ENCODE results near the gene TCF4.

TCF4 gene

GRCh38 chr18:55529581-55529980 is 58.4 kb downstream of the TCF4 start:
- H3K4ac ChIP-seq (ENCODE audit: low read depth, low read length) = no peak overlapping the region
- H4K12ac ChIP-seq (ENCODE audit: low read depth, low read length) = no peak overlapping the region
- no peak overlapping the region for H2BK12ac ChIP-seq (ENCODE audit: low read length)
- H3K27ac ChIP-seq (ENCODE audit: low read depth, low read length) = no peak overlapping the region
- no peak overlapping the region for H3K18ac ChIP-seq (ENCODE audit: low read length)
- H2AK5ac ChIP-seq (ENCODE audit: low read length) = no peak overlapping the region
- H3K79me1 ChIP-seq (ENCODE audit: low read length) = no peaks in the 10 kb centered on the region
- H3K4me3 ChIP-seq (ENCODE audit: low read depth, low read length) = no peak overlapping the region
- H3K9me3 ChIP-seq (ENCODE audit: insufficient read depth, low read depth, low read length) = no peaks in the 10 kb centered on the region
- no peak overlapping the region for H3K4me2 ChIP-seq (ENCODE audit: low read length)
- WGBS (ENCODE audit: extremely low coverage, insufficient coverage, insufficient read length) = no CpG with 5 or more reads among the region's 4 CpGs
- H3K4me1 ChIP-seq (ENCODE audit: control insufficient read depth in 1 of 2, insufficient read depth in 2 of 2, low read length in 2 of 2) = no peaks in the 10 kb centered on the region
- H2BK5ac ChIP-seq (ENCODE audit: low read depth, low read length, poor library complexity) = no peak overlapping the region
- H4K8ac ChIP-seq (ENCODE audit: low read depth, low read length) = no peak overlapping the region
- no peak overlapping the region for H3K23ac ChIP-seq (ENCODE audit: low read length)
- H3K27me3 ChIP-seq (ENCODE audit: insufficient read depth, low read length) = no peaks in the 10 kb centered on the region
- H3K79me2 ChIP-seq (ENCODE audit: control insufficient read depth, insufficient read depth, low read length, poor library complexity) = no peaks in the 10 kb centered on the region
- H2AFZ ChIP-seq (ENCODE audit: insufficient read depth, low read length, poor library complexity) = no peak overlapping the region
- no peak overlapping the region for H2BK120ac ChIP-seq (ENCODE audit: insufficient read depth, low read length, poor library complexity)
- H4K91ac ChIP-seq (ENCODE audit: low read depth, low read length) = no peak overlapping the region
- H3K14ac ChIP-seq (ENCODE audit: low read length) = no peak overlapping the region
- DNase-seq = no peak
- H3K36me3 ChIP-seq (ENCODE audit: control insufficient read depth in 1 of 2, insufficient read depth in 2 of 2, low read length in 2 of 2) = peaks cover 0 to 3% of the 10 kb centered on the region in 2 experiments
- H3K9ac ChIP-seq (ENCODE audit: low read length) = no peak overlapping the region

DNA sequence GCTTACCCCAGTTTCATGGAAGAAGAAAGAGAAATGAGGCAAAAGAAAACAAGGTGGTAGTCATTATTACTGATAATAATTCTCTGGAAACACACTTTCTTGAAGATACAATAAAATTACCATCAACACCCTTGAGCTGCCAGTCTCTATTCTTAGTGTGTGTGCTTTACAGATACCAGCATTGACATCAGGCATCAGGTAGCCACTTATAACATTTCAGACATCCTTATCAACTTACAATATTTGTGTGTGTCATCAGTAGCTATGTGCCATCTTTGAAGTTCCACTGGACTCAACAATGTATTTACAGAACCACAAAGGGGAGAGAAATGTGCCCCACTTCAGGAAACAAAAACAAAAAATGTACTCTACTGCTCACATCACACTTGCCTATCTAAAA is 62.1 kb downstream of the TCF4 start:
- Histone ChIP-seq H2BK120ac (ENCODE audit: insufficient read depth, low read length, poor library complexity) (no peak overlapping the region), H3K9me3 (ENCODE audit: insufficient read depth, low read depth, low read length) (no peaks in the 10 kb centered on the region), H3K4me3 (ENCODE audit: low read depth, low read length) (no peak overlapping the region), H4K91ac (ENCODE audit: low read depth, low read length) (no peak overlapping the region), H3K18ac (ENCODE audit: low read length) (no peak overlapping the region), H3K14ac (ENCODE audit: low read length) (no peak overlapping the region), H3K36me3 (ENCODE audit: control insufficient read depth in 1 of 2, insufficient read depth in 2 of 2, low read length in 2 of 2) (peaks cover 0 to 3% of the 10 kb centered on the region in 2 experiments), H2AFZ (ENCODE audit: insufficient read depth, low read length, poor library complexity) (no peak overlapping the region), H2BK12ac (ENCODE audit: low read length) (no peak overlapping the region), H2AK5ac (ENCODE audit: low read length) (no peak overlapping the region), H3K27me3 (ENCODE audit: insufficient read depth, low read length) (no peaks in the 10 kb centered on the region), H3K9ac (ENCODE audit: low read length) (no peak overlapping the region), H3K4ac (ENCODE audit: low read depth, low read length) (no peak overlapping the region), H4K12ac (ENCODE audit: low read depth, low read length) (no peak overlapping the region), H3K79me2 (ENCODE audit: control insufficient read depth, insufficient read depth, low read length, poor library complexity) (no peaks in the 10 kb centered on the region), H3K27ac (ENCODE audit: low read depth, low read length) (no peak overlapping the region), H4K8ac (ENCODE audit: low read depth, low read length) (no peak overlapping the region), H3K4me2 (ENCODE audit: low read length) (no peak overlapping the region), H2BK5ac (ENCODE audit: low read depth, low read length, poor library complexity) (no peak overlapping the region), H3K79me1 (ENCODE audit: low read length) (no peaks in the 10 kb centered on the region), H3K4me1 (ENCODE audit: control insufficient read depth in 1 of 2, insufficient read depth in 2 of 2, low read length in 2 of 2) (no peaks in the 10 kb centered on the region), H3K23ac (ENCODE audit: low read length) (no peak overlapping the region)
- DNase-seq = peak in 1 of 2 donors; percentile 3

DNA sequence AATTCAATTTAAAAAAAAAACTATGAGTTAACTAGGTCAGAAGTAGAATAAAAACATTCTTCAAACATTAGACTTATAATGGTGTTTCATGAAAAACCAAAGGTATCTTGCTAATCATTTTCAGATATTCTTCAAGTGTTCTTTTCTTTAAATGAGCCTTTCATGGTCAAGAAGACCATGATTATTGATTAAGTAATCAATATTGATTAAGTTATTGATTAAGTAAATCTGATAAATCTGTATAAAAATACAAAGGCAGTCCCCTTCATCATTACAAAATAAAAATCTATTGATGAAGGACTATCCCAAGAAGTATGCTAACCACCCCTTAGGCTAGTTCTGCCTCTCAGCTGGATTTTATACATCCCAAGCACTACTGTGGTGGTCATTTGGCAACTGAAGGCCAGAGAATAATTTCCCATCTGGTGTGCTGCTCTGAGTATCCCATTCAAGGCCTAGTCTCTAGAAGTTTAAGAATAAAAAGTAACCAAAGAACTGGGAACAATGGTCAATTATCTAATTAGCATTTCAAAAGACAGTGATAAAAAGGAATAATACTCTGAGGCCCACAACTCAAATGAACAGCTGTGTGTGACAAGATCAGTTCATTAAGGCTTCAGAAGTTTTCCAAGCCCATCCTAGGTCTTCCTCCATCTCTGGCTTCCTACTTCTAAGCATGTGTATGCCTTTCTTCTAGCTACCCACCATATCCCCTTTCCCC is 63.5 kb downstream of the TCF4 start:
- H3K4me3 ChIP-seq (ENCODE audit: low read depth, low read length) = no peak overlapping the region
- H4K91ac ChIP-seq (ENCODE audit: low read depth, low read length) = no peak overlapping the region
- no peak overlapping the region for H4K8ac ChIP-seq (ENCODE audit: low read depth, low read length)
- no peaks in the 10 kb centered on the region for H3K79me2 ChIP-seq (ENCODE audit: control insufficient read depth, insufficient read depth, low read length, poor library complexity)
- no peaks in the 10 kb centered on the region for H3K4me1 ChIP-seq (ENCODE audit: control insufficient read depth in 1 of 2, insufficient read depth in 2 of 2, low read length in 2 of 2)
- peaks cover 0 to 3% of the 10 kb centered on the region in 2 experiments for H3K36me3 ChIP-seq (ENCODE audit: control insufficient read depth in 1 of 2, insufficient read depth in 2 of 2, low read length in 2 of 2)
- no peak overlapping the region for H2AFZ ChIP-seq (ENCODE audit: insufficient read depth, low read length, poor library complexity)
- no peak overlapping the region for H2BK120ac ChIP-seq (ENCODE audit: insufficient read depth, low read length, poor library complexity)
- H2BK12ac ChIP-seq (ENCODE audit: low read length) = no peak overlapping the region
- no peak overlapping the region for H3K18ac ChIP-seq (ENCODE audit: low read length)
- H3K9me3 ChIP-seq (ENCODE audit: insufficient read depth, low read depth, low read length) = no peaks in the 10 kb centered on the region
- no peak overlapping the region for H4K12ac ChIP-seq (ENCODE audit: low read depth, low read length)
- no peak overlapping the region for H3K9ac ChIP-seq (ENCODE audit: low read length)
- no peak overlapping the region for H3K27ac ChIP-seq (ENCODE audit: low read depth, low read length)
- no peak overlapping the region for H3K14ac ChIP-seq (ENCODE audit: low read length)
- DNase-seq = no peak
- H3K4me2 ChIP-seq (ENCODE audit: low read length) = no peak overlapping the region
- no peaks in the 10 kb centered on the region for H3K27me3 ChIP-seq (ENCODE audit: insufficient read depth, low read length)
- no peaks in the 10 kb centered on the region for H3K79me1 ChIP-seq (ENCODE audit: low read length)
- no peak overlapping the region for H2BK5ac ChIP-seq (ENCODE audit: low read depth, low read length, poor library complexity)
- no peak overlapping the region for H3K23ac ChIP-seq (ENCODE audit: low read length)
- no peak overlapping the region for H3K4ac ChIP-seq (ENCODE audit: low read depth, low read length)
- H2AK5ac ChIP-seq (ENCODE audit: low read length) = no peak overlapping the region

DNA sequence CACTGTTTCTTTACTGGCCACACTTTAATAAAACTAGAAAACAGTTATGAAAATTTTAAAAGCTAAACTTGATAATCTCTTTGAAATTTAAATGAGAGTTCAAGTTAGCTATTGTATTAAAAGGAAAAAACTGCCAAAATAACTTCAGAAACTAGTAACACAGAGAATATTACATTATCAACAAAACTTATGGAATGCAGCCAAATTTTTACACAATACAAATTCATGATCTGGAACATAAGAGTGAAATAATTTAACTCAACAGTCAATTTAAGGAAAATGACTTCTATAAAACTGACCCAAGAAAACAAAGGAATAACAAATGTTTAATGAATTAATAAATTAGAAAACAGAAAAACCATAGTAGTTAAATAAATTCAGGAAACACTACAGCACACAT is 65.0 kb downstream of the TCF4 start:
- Histone ChIP-seq H3K4ac (ENCODE audit: low read depth, low read length) (no peak overlapping the region), H4K12ac (ENCODE audit: low read depth, low read length) (no peak overlapping the region), H2AK5ac (ENCODE audit: low read length) (no peak overlapping the region), H3K27me3 (ENCODE audit: insufficient read depth, low read length) (no peaks in the 10 kb centered on the region), H2AFZ (ENCODE audit: insufficient read depth, low read length, poor library complexity) (no peak overlapping the region), H3K9me3 (ENCODE audit: insufficient read depth, low read depth, low read length) (no peaks in the 10 kb centered on the region), H4K8ac (ENCODE audit: low read depth, low read length) (no peak overlapping the region), H3K27ac (ENCODE audit: low read depth, low read length) (no peak overlapping the region), H3K36me3 (ENCODE audit: control insufficient read depth in 1 of 2, insufficient read depth in 2 of 2, low read length in 2 of 2) (peaks cover 0 to 3% of the 10 kb centered on the region in 2 experiments), H2BK5ac (ENCODE audit: low read depth, low read length, poor library complexity) (no peak overlapping the region), H3K18ac (ENCODE audit: low read length) (no peak overlapping the region), H3K9ac (ENCODE audit: low read length) (no peak overlapping the region), H3K79me1 (ENCODE audit: low read length) (no peaks in the 10 kb centered on the region), H2BK12ac (ENCODE audit: low read length) (no peak overlapping the region), H2BK120ac (ENCODE audit: insufficient read depth, low read length, poor library complexity) (no peak overlapping the region), H3K4me2 (ENCODE audit: low read length) (no peak overlapping the region), H4K91ac (ENCODE audit: low read depth, low read length) (no peak overlapping the region), H3K14ac (ENCODE audit: low read length) (no peak overlapping the region), H3K23ac (ENCODE audit: low read length) (no peak overlapping the region), H3K4me1 (ENCODE audit: control insufficient read depth in 1 of 2, insufficient read depth in 2 of 2, low read length in 2 of 2) (no peaks in the 10 kb centered on the region), H3K4me3 (ENCODE audit: low read depth, low read length) (no peak overlapping the region), H3K79me2 (ENCODE audit: control insufficient read depth, insufficient read depth, low read length, poor library complexity) (peaks cover 2% of the 10 kb centered on the region)
- DNase-seq = no peak

All from trophoblast cell (in vitro differentiated cells and primary cell).